Endothelial cell of hepatic sinusoid (primary cell): ENCODE results near the gene SSBP4.

Source experiments
- in situ Hi-C: cut with HindIII; loops from 2 replicates; pipeline ENCODE4 v1.10.0; 2017; ENCODE audit warnings: low sequenced_read_pairs

The SSBP4 gene

GRCh38 chr19:18419699-18420460 lies 682 bp downstream of the SSBP4 start:
- in situ Hi-C loops, result no loop called here

GRCh38 chr19:18420930-18421329 lies 1.7 kb downstream of the SSBP4 start:
- in situ Hi-C loops, result no loop called here

GRCh38 chr19:18421371-18421959 lies 2.3 kb downstream of the SSBP4 start:
- in situ Hi-C loops, result no loop called here

GRCh38 chr19:18422530-18423191 lies 3.5 kb downstream of the SSBP4 start:
- in situ Hi-C loops, result no loop called here

GRCh38 chr19:18423258-18424020 lies 4.2 kb downstream of the SSBP4 start:
- in situ Hi-C loops, result no loop called here

GRCh38 chr19:18424122-18424889 lies 5.1 kb downstream of the SSBP4 start:
- in situ Hi-C loops, result no loop called here

GRCh38 chr19:18424890-18425514 lies 5.8 kb downstream of the SSBP4 start:
- in situ Hi-C loops, result no loop called here

- in situ Hi-C loops, result no loop called here
These were observed 6.6 kb downstream of the SSBP4 start for GRCh38 chr19:18425515-18426415.

- in situ Hi-C loops, result no loop called here
These were observed 7.2 kb downstream of the SSBP4 start for GRCh38 chr19:18426416-18426767.

- in situ Hi-C loops, result no loop called here
These were observed 8.0 kb downstream of the SSBP4 start for GRCh38 chr19:18427080-18427742.

GRCh38 chr19:18427743-18428113 lies 8.5 kb downstream of the SSBP4 start:
- in situ Hi-C loops, result no loop called here

GRCh38 chr19:18428173-18428786 lies 9.1 kb downstream of the SSBP4 start:
- in situ Hi-C loops, result no loop called here

GRCh38 chr19:18428787-18429674 lies 9.8 kb downstream of the SSBP4 start:
- in situ Hi-C loops, result no loop called here

GRCh38 chr19:18429717-18430416 lies 10.7 kb downstream of the SSBP4 start:
- in situ Hi-C loops, result no loop called here

GRCh38 chr19:18430417-18431144 lies 11.4 kb downstream of the SSBP4 start:
- in situ Hi-C loops, result no loop called here
